ENCODE data around the gene RAB10. TPM values are rescaled to one million over a fixed set of nuclear protein-coding genes. Genes with fewer than 3 reads are reported as not detected.
"Not testable (repeated sequence)": the region's sequence is repeated elsewhere in the genome, so short reads cannot be mapped to it uniquely, and the experiment has no call there.

The RAB10 gene
- total RNA-seq, 2 donors from 2014 or later, result 73.9 to 80.8 TPM

DNA sequence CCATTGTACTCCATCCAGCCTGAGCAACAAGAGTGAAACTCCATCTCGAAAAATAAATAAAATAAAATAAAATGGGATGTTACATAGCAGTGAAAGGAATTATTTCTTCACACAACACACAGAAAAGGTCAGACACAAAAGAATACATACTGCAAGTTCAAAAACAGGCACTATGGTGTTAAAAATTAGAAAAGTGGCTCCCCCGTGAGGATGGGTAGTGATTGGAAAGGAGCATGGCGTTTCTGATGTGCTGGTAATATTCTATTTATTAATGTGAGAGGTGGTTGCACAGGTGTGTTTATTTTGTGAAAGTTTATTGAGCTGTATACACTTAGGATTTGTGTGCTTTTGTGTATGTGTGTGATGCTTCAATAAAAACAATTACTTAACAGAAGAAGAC is 22.9 kb upstream of the RAB10 start:
- H3K36me3 ChIP-seq, result no peaks in the 10 kb centered on the region
- H3K9me3 ChIP-seq, result no peaks in the 10 kb centered on the region
- ATAC-seq (ENCODE audit: insufficient number of reproducible peaks, low FRiP score, low read depth) (no peak), DNase-seq (ENCODE audit: low spot score) (no peak)
- TF ChIP-seq CTCF (IDR thresholded peaks at IDR 0.05), result no peak
- peaks cover 0 to 18% of the 10 kb centered on the region in 2 donors for H3K4me1 ChIP-seq (ENCODE audit: control insufficient read depth in 1 of 2, low read depth in 2 of 2)
- H3K4me3 ChIP-seq, result no peak overlapping the region
- no peak overlapping the region for H3K27ac ChIP-seq
- H3K27me3 ChIP-seq (replicated peaks; ENCODE audit: insufficient read depth), result no peaks in the 10 kb centered on the region

DNA sequence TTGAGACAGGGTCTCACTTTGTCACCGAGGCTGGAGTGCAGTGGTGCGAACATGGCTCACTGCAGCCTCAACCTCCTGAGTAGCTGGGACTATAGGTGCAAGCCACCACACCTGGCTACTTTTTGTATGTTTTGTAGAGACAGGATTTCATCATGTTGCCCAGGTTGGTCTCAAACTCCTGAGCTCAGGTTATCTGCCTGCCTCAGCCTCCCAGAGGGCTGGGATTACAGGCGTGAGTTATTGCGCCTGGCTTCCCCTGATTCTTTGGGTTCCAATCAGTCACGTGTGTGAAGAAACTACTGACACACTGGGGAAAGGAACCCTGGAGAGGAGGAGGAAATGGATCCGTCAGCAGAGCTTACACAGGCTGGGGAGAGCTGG is 22.3 kb upstream of the RAB10 start:
- Histone ChIP-seq H3K27me3 (replicated peaks; ENCODE audit: insufficient read depth) (no peaks in the 10 kb centered on the region), H3K27ac (no peak overlapping the region), H3K9me3 (no peaks in the 10 kb centered on the region), H3K4me1 (ENCODE audit: control insufficient read depth in 1 of 2, low read depth in 2 of 2) (peaks cover 0 to 24% of the 10 kb centered on the region in 2 donors), H3K4me3 (no peak overlapping the region), H3K36me3 (no peaks in the 10 kb centered on the region)
- no peak for ATAC-seq (ENCODE audit: insufficient number of reproducible peaks, low FRiP score, low read depth)
- DNase-seq (ENCODE audit: low spot score), result no peak
- no peak for TF ChIP-seq CTCF (IDR thresholded peaks at IDR 0.05)

DNA sequence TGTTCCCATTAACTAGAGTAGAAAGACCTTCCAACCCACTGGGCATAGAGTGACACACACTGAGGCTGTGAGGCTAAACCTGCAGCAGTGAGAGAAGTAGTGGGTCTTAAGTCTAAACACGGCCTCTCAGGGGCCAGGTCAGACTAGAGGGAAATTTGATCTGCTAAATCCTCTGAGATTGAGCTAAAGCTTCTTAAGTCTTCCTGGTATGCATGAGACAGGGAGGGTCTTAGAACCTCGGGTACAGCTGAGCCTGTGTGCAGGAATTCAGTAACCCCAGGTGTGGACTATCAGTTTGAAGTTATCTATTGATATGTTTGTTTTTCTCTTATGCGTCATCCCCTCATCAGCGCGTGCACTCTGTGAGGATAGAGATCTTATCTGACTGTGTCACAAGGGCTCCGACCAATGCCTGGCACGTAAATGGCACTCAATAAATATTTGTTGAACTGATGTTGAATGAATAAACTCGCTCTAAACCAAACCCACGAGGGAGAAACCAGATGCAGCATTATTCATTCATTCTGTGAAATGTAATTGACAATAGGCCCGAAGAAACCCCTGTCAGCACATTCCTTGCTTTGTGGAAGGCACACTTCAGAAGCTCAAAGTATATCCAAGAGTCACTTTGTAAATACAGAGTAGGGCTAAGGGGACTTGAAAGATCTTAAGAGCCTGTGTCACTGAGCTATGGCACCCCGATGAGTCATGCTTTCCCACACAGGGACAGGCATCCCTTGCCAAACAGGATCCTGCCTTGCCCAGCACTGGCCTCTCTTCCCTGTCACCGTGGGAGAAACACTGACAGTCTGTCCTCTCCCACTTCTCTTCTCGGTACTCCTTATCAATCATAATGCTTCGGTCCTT is 21.7 kb upstream of the RAB10 start:
- DNase-seq (ENCODE audit: low spot score) (no peak), ATAC-seq (ENCODE audit: insufficient number of reproducible peaks, low FRiP score, low read depth) (peak; percentile 15)
- no peak overlapping the region for H3K27ac ChIP-seq
- peaks cover 0 to 30% of the 10 kb centered on the region in 2 donors for H3K4me1 ChIP-seq (ENCODE audit: control insufficient read depth in 1 of 2, low read depth in 2 of 2)
- no peaks in the 10 kb centered on the region for H3K27me3 ChIP-seq (replicated peaks; ENCODE audit: insufficient read depth)
- H3K4me3 ChIP-seq, result no peak overlapping the region
- no peaks in the 10 kb centered on the region for H3K36me3 ChIP-seq
- H3K9me3 ChIP-seq, result no peaks in the 10 kb centered on the region
- TF ChIP-seq CTCF (IDR thresholded peaks at IDR 0.05), result no peak

DNA sequence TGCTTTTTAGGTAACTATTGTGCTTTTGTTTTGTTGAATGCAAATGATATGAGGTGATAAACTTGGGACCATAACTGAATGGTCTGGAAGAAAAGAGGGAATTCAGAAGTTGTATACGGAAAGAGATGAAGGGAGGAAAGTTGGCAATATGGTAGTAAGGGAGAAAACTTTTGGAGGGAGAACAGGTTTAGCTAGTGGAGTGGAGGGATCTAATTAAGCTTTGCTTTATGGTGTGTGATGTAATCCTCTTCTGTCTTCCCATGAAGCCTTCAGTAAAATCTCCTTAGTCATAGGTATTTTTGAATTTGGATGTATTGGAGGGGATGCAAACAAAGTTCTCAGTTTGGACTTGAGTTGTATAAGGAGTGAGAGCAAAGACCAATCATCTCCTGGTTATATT is 20.2 kb upstream of the RAB10 start:
- H3K36me3 ChIP-seq, result no peaks in the 10 kb centered on the region
- TF ChIP-seq CTCF (IDR thresholded peaks at IDR 0.05), result no peak
- peaks cover 8 to 45% of the 10 kb centered on the region in 2 donors for H3K4me1 ChIP-seq (ENCODE audit: control insufficient read depth in 1 of 2, low read depth in 2 of 2)
- no peak overlapping the region for H3K4me3 ChIP-seq
- H3K27ac ChIP-seq, result no peak overlapping the region
- no peaks in the 10 kb centered on the region for H3K9me3 ChIP-seq
- no peaks in the 10 kb centered on the region for H3K27me3 ChIP-seq (replicated peaks; ENCODE audit: insufficient read depth)
- ATAC-seq (ENCODE audit: insufficient number of reproducible peaks, low FRiP score, low read depth) (no peak), DNase-seq (ENCODE audit: low spot score) (no peak)

DNA sequence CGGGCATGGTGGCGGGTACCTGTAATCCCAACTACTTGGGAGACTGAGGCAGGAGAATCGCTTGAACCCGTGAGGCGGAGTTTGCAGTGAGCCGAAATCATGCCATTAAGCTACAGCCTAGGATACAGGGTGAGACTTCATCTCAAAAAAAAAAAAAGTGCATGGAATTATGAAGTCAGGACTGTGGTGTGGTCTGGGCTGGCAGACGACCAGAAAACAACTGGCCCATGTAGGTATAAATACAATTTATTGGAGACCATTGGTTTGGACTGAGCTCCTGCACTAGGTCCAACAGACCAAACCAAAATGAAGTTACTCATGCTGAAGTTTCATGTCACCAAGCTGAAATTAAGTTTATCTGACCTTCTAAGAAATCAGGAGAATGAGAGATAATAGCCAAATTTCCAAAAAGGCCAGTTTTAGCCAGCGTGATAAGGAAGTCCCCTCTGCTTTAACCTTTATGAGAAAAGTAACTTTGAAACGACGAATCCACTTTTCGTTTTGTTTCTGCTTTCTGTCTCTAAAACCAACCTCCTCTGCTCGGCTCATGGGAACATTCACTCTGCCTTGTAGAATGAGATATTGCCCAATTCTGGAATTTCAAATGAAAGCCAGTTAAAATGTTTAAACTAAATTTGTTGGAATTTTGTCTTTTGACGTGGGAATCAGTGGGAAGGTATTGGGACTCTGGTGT is 17.7 kb upstream of the RAB10 start:
- Histone ChIP-seq H3K27me3 (replicated peaks; ENCODE audit: insufficient read depth) (no peaks in the 10 kb centered on the region), H3K9me3 (no peaks in the 10 kb centered on the region), H3K4me1 (ENCODE audit: control insufficient read depth in 1 of 2, low read depth in 2 of 2) (peaks cover 8 to 48% of the 10 kb centered on the region in 2 donors), H3K36me3 (no peaks in the 10 kb centered on the region), H3K27ac (peak overlapping the region; percentile 59 to 66), H3K4me3 (peak overlapping the region; percentile 38)
- no peak for TF ChIP-seq CTCF (IDR thresholded peaks at IDR 0.05)
- ATAC-seq (ENCODE audit: insufficient number of reproducible peaks, low FRiP score, low read depth) (no peak), DNase-seq (ENCODE audit: low spot score) (no peak)

GRCh38 chr2:26016706-26017045 is 17.2 kb upstream of the RAB10 start:
- H3K27me3 ChIP-seq (replicated peaks; ENCODE audit: insufficient read depth); ATAC-seq (ENCODE audit: insufficient number of reproducible peaks, low FRiP score, low read depth); H3K9me3 ChIP-seq; H3K36me3 ChIP-seq; DNase-seq (ENCODE audit: low spot score): not testable (repeated sequence)
- H3K4me1 ChIP-seq (ENCODE audit: control insufficient read depth in 1 of 2, low read depth in 2 of 2), result peaks cover 8 to 48% of the 10 kb centered on the region in 2 donors
- peak overlapping the region; percentile 38 for H3K4me3 ChIP-seq
- peak overlapping the region; percentile 59 to 66 for H3K27ac ChIP-seq
